IPS DF 4.7 (cell line): ENCODE measurements around the gene SUSD4.
"Not testable (repeated sequence)": the region's sequence is repeated elsewhere in the genome, so short reads cannot be mapped to it uniquely, and the experiment has no call there.

ENCODE experiments used
- DNase-seq: peaks from one replicate; pipeline ENCODE4 v3.0.0-alpha.2; 2013; ENCODE audit warnings: low spot score; ENCODE audit errors: extremely low read depth

SUSD4 gene, protein sequence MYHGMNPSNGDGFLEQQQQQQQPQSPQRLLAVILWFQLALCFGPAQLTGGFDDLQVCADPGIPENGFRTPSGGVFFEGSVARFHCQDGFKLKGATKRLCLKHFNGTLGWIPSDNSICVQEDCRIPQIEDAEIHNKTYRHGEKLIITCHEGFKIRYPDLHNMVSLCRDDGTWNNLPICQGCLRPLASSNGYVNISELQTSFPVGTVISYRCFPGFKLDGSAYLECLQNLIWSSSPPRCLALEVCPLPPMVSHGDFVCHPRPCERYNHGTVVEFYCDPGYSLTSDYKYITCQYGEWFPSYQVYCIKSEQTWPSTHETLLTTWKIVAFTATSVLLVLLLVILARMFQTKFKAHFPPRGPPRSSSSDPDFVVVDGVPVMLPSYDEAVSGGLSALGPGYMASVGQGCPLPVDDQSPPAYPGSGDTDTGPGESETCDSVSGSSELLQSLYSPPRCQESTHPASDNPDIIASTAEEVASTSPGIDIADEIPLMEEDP

DNA sequence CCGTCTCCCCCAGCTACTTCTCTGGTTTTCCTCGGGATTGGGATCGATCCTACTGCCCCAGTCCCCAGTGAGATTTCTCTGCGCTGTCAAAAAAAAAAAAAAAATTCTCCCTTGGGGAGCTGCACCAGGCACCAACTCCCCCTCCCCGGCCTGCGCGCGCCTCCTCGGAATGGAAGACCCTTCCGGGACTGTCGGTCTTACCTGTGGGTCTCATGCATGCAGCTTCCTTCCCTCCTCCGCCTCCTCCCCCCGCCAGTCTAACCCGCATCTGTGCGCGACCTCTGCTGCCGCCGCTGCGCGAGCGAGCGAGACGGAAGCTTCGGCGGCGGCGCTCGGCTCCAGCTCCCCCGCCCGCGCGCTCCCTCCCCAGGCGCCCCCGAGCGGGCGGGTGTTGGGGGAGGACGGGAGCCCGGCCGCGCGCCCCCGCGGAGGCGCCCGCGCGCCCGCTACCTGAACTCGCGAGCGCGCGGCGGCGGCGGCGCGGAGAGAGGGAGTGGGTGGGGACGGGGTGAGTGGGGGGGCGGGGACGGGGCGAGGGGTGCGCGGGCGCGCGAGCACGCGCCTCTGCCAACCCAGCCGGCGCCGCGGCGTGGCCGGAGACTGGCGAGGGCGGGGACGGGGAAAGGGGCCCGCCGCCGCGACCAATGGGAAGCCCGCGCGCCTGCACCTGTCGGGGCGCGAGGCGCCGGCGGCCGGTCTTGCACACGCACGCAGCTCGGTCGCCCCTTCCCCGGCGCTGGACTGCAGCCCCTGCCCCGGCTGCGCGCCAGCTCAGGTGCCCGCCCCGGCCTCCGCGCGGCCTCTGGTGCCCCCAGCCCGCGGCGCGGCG is at the start of gene SUSD4:
Gene SUSD4, minus strand, starts transcription at position 321 of the 829 bp plus-strand sequence. CDS start 751 bp downstream, outside the sequence.
- no peak for DNase-seq

DNA sequence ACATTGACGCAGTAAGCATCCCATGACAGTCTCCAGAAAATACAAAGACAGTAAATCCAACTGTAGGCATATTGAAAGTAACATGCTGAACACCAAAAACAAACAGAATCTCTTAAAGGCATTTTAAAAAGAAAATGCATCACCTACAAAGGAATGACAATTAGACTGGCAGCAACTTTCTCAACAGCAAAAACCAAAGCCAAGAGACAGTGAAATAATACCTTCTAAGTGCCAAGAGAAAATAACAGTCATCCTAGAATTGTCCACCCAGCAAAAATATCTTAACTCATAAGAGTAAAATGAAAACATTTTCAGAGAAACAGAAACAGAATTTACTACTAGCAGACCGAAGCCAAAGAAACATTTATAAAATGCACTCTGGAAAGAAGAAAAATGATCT is 49.2 kb upstream of the SUSD4 start:
- DNase-seq = no peak

DNA sequence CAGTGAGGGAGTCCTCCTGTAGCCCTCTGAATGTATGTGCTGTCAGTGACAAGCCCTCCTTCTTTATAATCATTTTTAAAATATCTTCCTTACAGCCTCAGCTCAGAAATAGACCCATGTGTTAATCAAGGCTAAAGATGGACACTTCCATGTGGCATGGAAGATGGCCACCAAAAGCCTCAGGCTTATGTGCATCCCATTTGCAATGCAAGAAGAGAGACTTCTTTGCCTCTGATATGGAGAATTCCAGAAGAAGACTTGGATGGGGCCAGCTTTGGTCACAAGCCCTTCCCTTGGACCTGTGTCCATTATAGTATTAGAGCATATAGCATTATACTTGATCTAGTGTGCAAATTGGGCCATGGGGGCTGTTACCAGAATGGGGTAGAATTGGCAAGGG is 47.7 kb upstream of the SUSD4 start:
- DNase-seq = no peak

DNA sequence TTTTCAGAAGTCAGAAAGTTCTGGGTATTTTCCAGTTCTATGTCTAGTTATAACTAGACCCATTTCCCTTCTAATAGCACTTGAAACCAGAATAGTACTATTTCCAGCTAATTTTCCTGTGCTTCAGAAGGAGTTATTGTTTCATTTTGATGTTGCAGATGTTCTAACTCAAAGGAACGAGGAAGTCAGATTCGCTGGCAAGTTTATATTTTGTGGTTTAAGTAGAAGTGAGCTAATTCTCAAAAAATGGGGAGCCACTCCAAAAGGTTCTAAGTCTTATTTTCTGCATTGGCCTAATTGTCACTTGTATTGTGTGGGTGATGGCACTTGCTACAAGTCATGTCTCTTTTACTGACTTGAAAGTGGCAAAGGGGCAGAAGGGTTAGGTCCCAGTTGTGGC is 47.3 kb upstream of the SUSD4 start:
- DNase-seq = no peak

DNA sequence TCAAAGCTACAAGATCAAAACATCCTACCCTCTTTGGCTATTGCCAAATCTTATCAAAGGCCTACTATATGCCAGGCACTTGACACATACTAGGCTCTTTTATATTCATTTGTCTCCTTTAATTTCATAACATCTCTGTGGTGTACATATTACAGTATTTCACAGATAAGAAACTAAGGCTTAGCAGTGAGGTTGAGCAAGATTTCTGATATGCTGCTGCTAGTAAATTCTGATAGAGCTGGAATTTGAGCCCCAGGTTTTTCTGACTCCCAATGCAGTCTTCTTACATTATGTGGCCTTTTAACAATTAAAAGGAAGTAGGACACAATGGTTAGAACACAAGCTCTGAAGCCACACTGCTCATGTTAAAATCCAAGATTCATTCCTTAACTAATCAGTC is 46.1 kb upstream of the SUSD4 start:
- DNase-seq = no peak

DNA sequence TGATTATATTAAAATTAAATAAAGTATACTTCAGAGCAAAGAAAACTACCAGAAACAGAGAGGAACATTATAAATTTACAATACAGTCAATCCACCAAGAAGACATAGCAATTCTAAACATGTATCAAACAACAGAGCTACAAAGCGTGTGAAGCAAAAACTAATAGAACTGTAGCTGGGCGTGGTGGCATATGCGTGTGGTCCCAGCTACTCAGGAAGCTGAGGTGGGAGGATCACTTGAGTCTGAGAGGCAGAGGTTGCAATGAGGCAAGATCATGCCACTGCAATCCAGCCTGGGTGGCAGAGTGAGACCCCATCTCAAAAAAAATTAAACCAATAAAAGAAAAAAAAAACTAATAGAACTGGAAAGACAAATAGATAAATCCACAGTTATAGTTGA is 41.5 kb upstream of the SUSD4 start:
- no peak for DNase-seq

DNA sequence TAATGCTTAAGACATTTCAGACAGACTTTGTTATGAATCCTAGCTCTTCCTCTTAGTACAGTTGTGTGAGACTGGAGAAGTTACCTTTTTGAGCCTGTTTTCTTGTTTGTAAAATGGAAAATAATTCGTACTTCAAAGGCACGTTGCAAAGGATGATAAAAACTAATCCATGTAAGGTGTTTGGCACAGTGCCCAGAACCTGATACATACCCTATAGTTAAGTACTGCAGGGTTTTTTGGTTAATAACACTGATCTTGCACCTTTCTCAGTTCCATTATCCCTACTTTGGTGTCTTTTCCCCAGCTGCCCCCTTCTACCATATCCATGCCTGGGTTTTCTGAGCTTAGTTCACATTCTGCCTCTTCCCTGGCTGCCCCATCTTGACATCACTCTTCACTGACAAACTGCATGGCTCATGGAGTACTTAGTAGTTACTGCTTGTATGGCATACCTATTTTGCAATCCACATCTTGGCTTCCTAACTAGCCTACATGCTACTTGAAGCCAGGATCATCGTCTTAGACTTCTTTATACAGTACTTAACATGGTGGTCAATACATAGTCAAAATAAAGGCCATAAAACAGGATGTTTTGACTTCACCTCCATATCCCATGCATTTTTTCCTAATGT is 39.3 kb upstream of the SUSD4 start:
- no peak for DNase-seq

DNA sequence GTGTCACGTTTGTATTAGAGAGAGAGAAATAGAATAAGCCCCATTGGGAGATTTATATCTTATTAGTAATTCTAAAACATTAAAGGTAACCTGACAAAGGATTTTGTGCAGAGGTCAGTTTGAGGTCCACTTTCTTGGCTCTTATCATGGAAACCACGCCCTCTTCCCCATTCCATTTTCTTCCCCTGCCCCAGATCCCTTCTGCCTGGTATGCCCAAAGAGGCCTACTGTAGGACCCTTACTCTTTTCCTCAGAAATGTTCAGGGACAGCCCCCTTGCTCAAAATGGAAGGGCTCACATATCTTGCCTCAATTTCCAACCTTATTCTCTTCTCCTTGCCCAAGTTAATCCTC is 38.8 kb upstream of the SUSD4 start:
- DNase-seq = no peak

DNA sequence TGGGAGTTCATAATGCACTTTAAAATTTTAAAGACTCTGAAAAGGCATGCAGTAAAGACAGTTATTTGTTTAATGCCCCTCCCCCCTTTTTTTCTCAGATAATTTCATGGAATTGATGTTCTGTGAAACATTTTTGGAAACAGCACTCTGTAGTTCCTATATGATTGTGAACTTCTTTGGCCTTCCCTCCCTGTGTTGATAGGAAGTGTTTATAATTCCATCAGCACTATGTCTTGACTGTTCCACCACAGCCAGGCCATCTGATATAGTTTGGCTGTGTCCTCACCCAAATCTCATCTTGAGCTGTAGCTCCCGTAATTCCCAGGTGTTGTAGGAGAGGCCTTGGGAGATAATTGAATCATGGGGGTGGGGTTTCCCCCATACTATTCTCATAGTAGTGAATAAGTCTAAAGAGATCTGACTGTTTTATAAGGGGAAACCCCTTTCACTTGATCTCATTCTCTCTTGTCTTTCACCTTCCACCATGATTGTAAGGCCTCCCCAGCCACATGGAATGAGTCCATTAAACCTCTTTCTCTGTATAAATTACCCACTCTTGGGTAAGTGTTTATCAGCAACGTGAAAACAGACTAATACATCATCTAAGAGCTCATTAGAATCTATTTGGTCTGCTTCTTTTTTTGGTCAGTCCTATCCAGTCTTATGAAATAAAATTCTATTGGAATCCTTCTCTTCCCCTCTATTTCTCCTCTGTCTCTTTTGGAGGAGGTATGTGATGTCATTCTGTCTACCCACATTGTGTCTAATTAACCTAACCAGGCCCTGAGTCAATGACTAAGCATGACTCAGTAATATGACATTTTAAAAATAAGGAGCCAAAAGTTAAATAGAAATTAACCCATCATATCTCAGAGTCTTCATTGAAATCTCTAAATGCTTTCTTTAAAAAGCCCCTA is 38.2 kb upstream of the SUSD4 start:
- no peak for DNase-seq

DNA sequence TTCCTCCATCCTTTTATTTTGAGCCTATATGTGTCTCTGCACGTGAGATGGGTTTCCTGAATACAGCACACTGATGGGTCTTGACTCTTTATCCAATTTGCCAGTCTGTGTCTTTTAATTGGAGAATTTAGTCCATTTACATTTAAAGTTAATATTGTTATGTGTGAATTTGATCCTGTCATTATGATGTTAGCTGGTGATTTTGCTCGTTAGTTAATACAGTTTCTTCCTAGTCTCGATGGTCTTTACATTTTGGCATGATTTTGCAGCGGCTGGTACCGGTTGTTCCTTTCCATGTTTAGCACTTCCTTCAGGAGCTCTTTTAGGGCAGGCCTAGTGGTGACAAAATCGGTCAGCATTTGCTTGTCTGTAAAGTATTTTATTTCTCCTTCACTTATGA is 35.4 kb upstream of the SUSD4 start:
- DNase-seq = not testable (repeated sequence)

DNA sequence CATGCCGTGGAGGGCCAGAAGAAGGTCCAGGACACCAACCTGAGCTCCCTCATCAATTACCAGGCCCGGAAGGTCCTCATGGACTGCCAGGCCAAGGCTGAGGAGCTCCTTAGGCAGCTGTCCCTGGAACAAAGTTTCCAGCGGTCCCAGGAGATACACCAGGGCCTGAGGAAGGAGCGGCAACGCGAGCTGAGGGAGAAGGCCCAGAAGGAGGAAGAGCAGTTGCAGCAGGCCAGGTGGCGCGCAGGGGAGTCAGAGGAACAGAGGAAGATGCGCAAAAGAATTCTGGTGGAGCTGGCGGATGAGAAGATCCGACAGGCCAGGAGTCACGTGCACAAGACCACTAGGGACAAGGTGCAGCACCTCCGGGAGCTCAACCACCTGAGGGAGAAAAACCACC is 30.7 kb upstream of the SUSD4 start:
- DNase-seq = no peak

DNA sequence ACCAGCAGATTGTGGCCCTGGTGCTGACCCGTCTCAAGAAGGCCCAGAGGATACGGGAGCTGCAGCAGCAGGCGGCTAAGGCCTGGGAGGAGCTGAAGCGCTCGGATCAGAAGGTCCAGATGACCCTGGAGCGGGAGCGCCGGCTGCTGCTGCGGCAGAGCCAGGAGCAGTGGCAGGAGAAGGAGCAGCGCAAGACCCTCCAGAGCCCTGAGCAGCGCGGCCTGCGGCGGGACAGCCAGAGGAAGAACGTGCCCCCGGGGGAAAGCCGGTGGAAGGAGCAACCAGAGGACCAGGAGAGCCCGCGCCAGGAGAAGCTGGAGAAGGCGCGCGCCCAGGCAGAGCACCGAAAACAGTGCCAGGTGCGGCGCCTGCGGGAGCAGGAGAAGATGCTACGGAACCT is 30.3 kb upstream of the SUSD4 start:
- no peak for DNase-seq

DNA sequence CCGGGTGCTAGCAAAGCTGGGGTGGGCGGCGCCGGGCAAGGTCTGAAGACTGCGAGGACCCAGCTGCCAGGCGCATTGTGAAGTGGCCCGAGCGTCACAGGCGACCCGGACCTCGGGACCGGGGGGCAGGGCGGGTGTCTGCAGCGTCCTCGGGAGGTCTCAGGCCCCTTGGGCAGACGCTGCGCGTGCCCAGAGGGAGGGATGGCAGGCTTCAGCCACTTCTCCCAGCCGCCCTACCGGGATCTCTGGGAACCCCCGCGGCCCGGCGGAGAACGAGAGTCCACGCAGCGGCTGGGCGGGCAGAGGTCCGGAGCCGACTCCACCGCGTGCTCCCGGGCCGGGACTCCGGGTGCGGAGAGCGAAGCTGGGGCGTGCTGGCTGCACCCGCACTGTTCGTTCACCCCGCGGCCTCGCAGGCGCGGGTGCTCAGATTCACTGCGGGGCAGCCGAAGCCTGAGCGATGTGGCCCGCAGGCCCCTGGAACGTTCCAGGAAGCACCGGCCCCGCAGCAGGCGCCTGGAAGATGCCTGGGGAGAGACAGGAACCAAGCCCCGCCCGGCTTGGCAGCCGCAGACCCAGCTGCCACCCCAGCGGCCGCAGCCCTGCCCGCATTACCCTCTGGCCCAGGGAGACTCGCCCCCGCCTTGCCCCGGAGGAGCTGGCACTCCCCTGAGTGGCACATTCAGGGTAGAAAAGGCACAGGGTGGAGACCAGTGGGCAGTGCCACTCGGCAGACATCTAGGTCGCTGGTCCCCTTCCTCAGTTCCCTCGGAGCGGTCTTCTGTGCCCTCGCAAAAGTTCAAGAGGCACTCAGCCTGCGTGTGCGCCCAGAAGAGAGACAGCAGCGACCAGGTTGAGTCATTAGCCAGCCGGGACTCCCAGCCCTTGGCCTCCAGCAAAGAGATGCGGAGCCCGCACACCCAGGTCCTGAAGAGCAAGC is 29.6 kb upstream of the SUSD4 start, which contains the start of gene CCDC185:
Gene CCDC185, plus strand, starts transcription at position 141 of the 940 bp plus-strand sequence. Its CDS starts 61 bp downstream, at position 202.
- DNase-seq = no peak

DNA sequence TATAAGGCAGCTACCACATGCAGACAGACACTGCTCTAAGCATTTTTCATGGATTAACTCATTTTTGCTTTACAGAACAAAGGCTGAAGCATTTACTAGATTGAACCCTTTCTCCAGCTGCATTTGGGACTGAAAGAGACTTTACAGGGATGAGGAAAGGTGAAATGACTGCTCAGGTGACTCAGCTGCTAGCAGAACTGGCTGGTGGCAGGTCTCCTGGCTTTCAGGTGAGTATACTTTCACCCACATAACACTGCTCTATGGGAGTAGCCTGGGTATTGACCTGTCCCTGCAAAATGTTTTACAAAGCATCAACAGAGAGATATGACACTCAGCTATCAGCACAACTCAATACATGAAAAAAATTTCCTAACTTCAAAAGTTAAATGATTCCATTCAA is 26.6 kb upstream of the SUSD4 start:
- DNase-seq = no peak

DNA sequence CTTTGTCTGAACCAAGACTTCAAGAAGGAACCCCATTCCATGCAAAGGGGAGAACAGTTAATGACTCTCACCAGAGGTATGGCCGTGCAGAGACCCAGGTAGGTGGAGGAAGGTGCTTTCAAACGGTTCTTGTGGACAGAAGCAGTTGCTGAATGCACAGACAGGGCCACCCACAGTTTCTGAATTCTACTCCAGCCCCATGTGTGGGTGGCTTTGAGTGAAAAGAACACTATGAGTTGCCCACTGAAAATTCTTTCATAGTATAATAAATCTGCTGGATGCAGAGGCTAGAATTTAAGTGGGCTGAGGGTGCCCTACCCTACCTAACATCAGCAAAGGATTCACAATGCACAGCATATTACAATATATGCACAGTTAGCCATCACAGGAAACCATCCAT is 22.0 kb upstream of the SUSD4 start:
- DNase-seq = no peak

DNA sequence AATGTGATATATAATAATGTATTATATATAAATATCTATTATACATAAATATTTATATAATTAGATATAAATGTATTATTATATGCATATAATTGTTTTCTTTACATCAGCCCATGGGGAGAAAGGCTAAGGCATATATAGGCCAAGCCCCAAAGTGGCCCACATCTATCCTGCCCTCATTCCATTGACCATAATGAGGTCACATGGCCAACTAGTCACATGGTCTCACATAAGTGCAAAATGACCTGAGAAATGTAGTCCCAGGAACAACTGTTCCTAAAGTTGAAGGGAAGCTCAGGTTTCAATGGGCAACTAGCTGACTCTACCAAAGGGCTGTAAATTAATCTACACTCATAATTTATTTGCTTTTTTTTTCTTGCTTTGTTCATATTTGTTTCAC is 14.8 kb upstream of the SUSD4 start:
- no peak for DNase-seq

DNA sequence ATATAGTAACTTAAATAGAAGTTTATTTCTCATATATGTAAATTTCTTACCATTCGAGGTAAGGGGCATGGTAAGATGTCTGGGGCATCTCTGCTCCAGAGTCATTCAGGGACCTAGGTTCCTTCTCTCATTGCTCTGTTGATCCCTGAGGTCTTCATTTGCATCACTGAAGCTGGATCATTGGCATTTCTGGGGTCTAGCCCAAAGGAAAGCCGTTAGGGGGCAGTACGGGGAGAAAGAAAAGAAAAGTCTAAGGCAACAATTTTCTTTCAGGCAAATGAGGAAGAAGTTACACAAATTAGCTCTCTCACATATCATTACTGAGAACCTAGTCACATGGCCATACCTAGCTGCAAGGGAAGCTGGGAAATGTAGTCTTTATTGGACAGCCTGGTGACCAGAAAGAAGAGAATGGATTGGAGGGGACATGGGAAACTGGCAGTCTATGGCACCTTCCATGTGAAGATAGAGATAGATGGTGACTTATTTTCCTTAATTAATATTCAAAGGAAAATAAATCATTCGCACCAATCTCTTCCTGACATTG is 10.2 kb upstream of the SUSD4 start:
- DNase-seq = no peak

DNA sequence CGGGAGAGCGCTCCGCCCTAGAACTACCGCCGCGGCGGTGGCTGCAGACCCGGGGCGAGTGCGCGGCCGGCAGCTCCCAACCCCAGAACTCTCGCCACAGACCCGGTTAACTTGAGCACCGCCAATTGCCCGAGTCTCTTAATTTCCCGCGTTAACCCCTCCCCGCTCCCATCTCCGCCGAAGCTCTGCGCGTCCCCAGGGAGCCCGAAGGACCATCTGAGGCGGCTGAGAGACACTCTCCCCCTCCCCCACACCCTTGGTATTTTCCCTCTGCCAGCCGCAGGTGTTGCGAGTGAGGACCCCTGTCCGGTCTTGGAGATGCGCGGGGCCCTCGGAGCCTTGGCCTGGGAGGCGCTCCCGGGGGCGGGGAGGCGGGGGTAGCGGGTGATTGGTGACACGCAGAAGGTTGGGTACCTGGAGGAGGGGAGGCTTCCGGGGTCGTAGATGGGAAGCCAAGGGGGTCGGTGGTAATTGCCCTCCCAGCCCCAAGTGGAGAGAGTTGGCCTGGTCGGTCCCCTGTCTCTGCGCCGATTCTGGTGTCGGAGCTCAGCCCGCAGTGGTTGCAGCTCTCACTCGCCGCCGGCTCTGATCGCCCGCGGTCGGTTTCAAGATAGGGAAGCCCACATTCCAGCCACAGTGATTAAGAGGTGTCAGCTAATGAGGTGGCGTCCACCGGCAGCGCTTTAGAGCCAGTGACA is 858 bp upstream of the SUSD4 start:
- no peak for DNase-seq
